Thyroid gland (tissue), 4 donors: ENCODE data around the gene ARL15.

ENCODE experiments used
- POLR2A ChIP-seq, 2 donors: fragments of 450-650 bp; IDR thresholded peaks; one replicate each; pipeline ENCODE4 v1.6.1; 2017; ENCODE audit warnings: antibody characterized with exemption in 2 of 2, mild to moderate bottlenecking in 2 of 2, moderate library complexity in 1 of 2
- TF ChIP-seq, protein P1 (sequence below), 6 experiments: fragments of 200-600 bp in 3 of 6; fragments of 450-650 bp in 3 of 6; sonication (generic) in 3 of 6; IDR thresholded peaks; one replicate each; pipeline ENCODE4 v1.5.1; 2016 to 2019; ENCODE audit warnings: antibody characterized with exemption in 6 of 6, mild to moderate bottlenecking in 2 of 6, inconsistent platforms in 1 of 6, moderate library complexity in 1 of 6

DNA sequence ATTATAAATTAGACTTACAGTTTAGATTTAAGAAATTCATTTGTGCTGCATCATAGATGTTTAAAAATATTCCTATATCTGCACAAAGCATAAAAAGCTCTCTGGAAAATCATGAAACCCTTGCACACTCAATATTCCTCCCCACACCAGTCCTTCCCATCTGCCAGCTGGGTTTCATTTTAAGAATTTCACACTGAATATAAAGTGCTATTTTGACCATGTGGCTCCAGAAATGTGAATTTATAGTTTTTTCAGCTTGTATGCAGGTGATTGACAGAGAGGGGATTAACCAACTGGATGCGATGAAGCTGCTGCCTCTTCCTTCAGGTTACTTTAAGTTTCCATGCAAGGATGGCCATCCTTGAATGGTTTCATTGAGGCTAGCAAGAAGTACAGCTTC lies 403.6 kb downstream of the ARL15 start:
- TF ChIP-seq, protein P1, sequence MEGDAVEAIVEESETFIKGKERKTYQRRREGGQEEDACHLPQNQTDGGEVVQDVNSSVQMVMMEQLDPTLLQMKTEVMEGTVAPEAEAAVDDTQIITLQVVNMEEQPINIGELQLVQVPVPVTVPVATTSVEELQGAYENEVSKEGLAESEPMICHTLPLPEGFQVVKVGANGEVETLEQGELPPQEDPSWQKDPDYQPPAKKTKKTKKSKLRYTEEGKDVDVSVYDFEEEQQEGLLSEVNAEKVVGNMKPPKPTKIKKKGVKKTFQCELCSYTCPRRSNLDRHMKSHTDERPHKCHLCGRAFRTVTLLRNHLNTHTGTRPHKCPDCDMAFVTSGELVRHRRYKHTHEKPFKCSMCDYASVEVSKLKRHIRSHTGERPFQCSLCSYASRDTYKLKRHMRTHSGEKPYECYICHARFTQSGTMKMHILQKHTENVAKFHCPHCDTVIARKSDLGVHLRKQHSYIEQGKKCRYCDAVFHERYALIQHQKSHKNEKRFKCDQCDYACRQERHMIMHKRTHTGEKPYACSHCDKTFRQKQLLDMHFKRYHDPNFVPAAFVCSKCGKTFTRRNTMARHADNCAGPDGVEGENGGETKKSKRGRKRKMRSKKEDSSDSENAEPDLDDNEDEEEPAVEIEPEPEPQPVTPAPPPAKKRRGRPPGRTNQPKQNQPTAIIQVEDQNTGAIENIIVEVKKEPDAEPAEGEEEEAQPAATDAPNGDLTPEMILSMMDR (IDR thresholded peaks at IDR 0.05): no peak
- no peak for TF ChIP-seq POLR2A (IDR thresholded peaks at IDR 0.05)
